K562 (cell line): ENCODE data around the gene IER3IP1. TPM values are rescaled to one million over a fixed set of nuclear protein-coding genes. Genes with fewer than 3 reads are reported as not detected.

Experiments
- ATAC-seq: fragments of 200-7000 bp; cut with Tn5 transposase; 3 replicates; pipeline ENCODE4 v1.9.1; 2020; ENCODE audit warnings: moderate library complexity
- BruUV-seq: library from RNA; stranded (reverse); fragments of 400-500 nt; replicated peaks from 2 replicates; lab custom pipeline; 2021; lab: Mats Ljungman, UMichigan
- CTCF ChIA-PET: fragments of 300-600 bp; formaldehyde crosslinking; extraction: SDS; loops from one replicate; lab custom pipeline; 2021; ENCODE audit warnings: low intra/inter-chr PET ratio; lab: Yijun Ruan, JAX
- POLR2A ChIA-PET: fragments of 300-600, 350-650 bp; sonication (Branson Sonifier 250); formaldehyde crosslinking; extraction: SDS; loops from one replicate; lab custom pipeline; 2021; ENCODE audit warnings: antibody characterized with exemption, inconsistent platforms; lab: Yijun Ruan, JAX
- DNase-seq, 4 experiments: peaks; one replicate each; pipeline versions ENCODE4 v3.0.0 to v3.0.0-alpha.2; 2011 to 2018; ENCODE audit warnings: low spot score in 3 of 4, mixed read lengths in 3 of 4; ENCODE audit errors: extremely low read depth in 1 of 4
- FAIRE-seq: peaks from 2 replicates; lab custom pipeline; 2011; peaks lifted over from hg19 to GRCh38; lab: Jason Lieb, UNC
- H2AFZ ChIP-seq: 2 replicates; pipeline ENCODE4 v1.6.0; 2011; ENCODE audit warnings: low read depth, low read length, control low read depth, inconsistent platforms
- H3K27ac ChIP-seq: fragments of 200-600 bp; 3 replicates; pipeline ENCODE4 v1.8.0; 2011; ENCODE audit warnings: low read depth, mild to moderate bottlenecking, control low read depth, inconsistent platforms, low read length, moderate library complexity, mixed read lengths; ENCODE audit errors: extremely low read depth
- H3K27me3 ChIP-seq, 2 experiments: fragments of 300-600 bp in 1 of 2; 2 replicates in 1 of 2; 3 replicates in 1 of 2; pipeline versions ENCODE4 v1.6.0 to v1.8.0; 2011; ENCODE audit warnings: inconsistent platforms in 2 of 2, low read length in 2 of 2, mild to moderate bottlenecking in 1 of 2, mixed read lengths in 1 of 2, moderate library complexity in 1 of 2; ENCODE audit not compliant: control insufficient read depth in 2 of 2, insufficient read depth in 2 of 2
- H3K36me3 ChIP-seq: fragments of 300-600 bp; 3 replicates; pipeline ENCODE4 v1.8.0; 2011; ENCODE audit warnings: mild to moderate bottlenecking, low read length, inconsistent platforms; ENCODE audit not compliant: control insufficient read depth, insufficient read depth
- H3K4me1 ChIP-seq, 2 experiments: fragments of 200-600 bp in 1 of 2; replicated peaks in 1 of 2; 2 replicates in 1 of 2; 3 replicates in 1 of 2; pipeline versions ENCODE4 v1.5.1 to v1.8.0; 2011; ENCODE audit warnings: inconsistent platforms in 2 of 2, low read length in 2 of 2, mild to moderate bottlenecking in 1 of 2, mixed read lengths in 1 of 2, moderate library complexity in 1 of 2; ENCODE audit not compliant: control insufficient read depth in 2 of 2, insufficient read depth in 2 of 2
- H3K4me2 ChIP-seq: 2 replicates; pipeline ENCODE4 v1.6.1; 2011; ENCODE audit warnings: low read length, control low read depth, inconsistent platforms, mixed read lengths; ENCODE audit not compliant: insufficient read depth
- H3K4me3 ChIP-seq: fragments of 200-600 bp; sonication (generic), shearing (Covaris generic); 2 replicates; pipeline ENCODE4 v1.5.1; 2016; ENCODE audit warnings: control low read depth, inconsistent platforms
- H3K79me2 ChIP-seq: fragments of 200-600 bp; 3 replicates; pipeline ENCODE4 v1.8.0; 2011; ENCODE audit warnings: low read length, inconsistent platforms; ENCODE audit not compliant: control insufficient read depth, insufficient read depth
- H3K9ac ChIP-seq, 2 experiments: 2 replicates each; pipeline versions ENCODE4 v1.6.0 to v1.6.1; 2011; ENCODE audit warnings: low read depth in 2 of 2, low read length in 2 of 2, control low read depth in 1 of 2, inconsistent platforms in 1 of 2, mild to moderate bottlenecking in 1 of 2, mixed read lengths in 1 of 2; ENCODE audit not compliant: insufficient read depth in 1 of 2
- H3K9me1 ChIP-seq: one replicate; pipeline ENCODE4 v1.6.0; 2011; ENCODE audit warnings: inconsistent platforms, mild to moderate bottlenecking, low read length, moderate library complexity; ENCODE audit not compliant: control insufficient read depth, insufficient read depth
- H3K9me3 ChIP-seq: replicated peaks from 2 replicates; pipeline ENCODE4 v1.5.1; 2011; ENCODE audit warnings: low read depth, low read length, inconsistent platforms; ENCODE audit not compliant: control insufficient read depth, insufficient read depth
- H4K20me1 ChIP-seq: replicated peaks from 2 replicates; pipeline ENCODE4 v1.6.1; 2011; ENCODE audit warnings: low read length, inconsistent platforms, mixed read lengths; ENCODE audit not compliant: control insufficient read depth, insufficient read depth
- PBX2 ChIP-seq, 2 experiments: IDR thresholded peaks in 1 of 2; conservative IDR thresholded peaks in 1 of 2; 2 replicates each; pipeline ENCODE4 v1.6.1; 2016; ENCODE audit warnings: low read depth in 2 of 2, mild to moderate bottlenecking in 1 of 2, missing compliant biosample characterization in 1 of 2, missing genetic modification characterization in 1 of 2, moderate library complexity in 1 of 2
- POLR2AphosphoS2 ChIP-seq: IDR thresholded peaks from 2 replicates; pipeline ENCODE4 v1.6.1; 2012; ENCODE audit warnings: low read length, improper control_type of control experiment
- WGBS: fragments of 100-300 bp; shearing (Covaris generic); methylation state at CpG from one replicate; pipeline ENCODE4 v1.1.6; 2016; ENCODE audit warnings: low coverage, mixed read lengths; ENCODE audit not compliant: insufficient coverage; ENCODE audit errors: missing lambda C conversion rate; 5-methylcytosine and 5-hydroxymethylcytosine counted together
- in situ Hi-C: fragments of 300-500 bp; cut with MboI; formaldehyde crosslinking; loops from 4 replicates; pipeline ENCODE4 v1.15.0; 2018; ENCODE audit warnings: inconsistent platforms, mixed read lengths
- intact Hi-C: fragments of 100-400 bp; cut with micrococcal nuclease; formaldehyde crosslinking; loops from 2 replicates; pipeline ENCODE4 v1.14.2; 2022
- polyA plus RNA-seq, 8 experiments: library from polyadenylated mRNA; depleted of rRNA in 4 of 8; stranded (reverse) in 5 of 8; unstranded in 3 of 8; fragments of >200 nt; fragmentation: Nextera tagmentation in 2 of 8; fragmentation: Illumina TruSeq in 1 of 8; extraction: Ambion mirVana in 2 of 8; extraction: Trizol in 1 of 8; gene quantifications; 2 replicates each; pipeline versions ENCODE4 v1.2.1 to v1.2.3, GENCODE V29; 2011 to 2014; ENCODE audit warnings: inconsistent platforms in 1 of 8, missing spikeins in 1 of 8
- total RNA-seq, 7 experiments: library from RNA; depleted of rRNA in 6 of 7; stranded (reverse); fragments of >200 nt in 6 of 7; fragmentation: Illumina TruSeq in 2 of 7; extraction: Trizol in 2 of 7; gene quantifications; 2 replicates each; pipeline versions ENCODE4 v1.2.1 to v1.2.3, GENCODE V29; 2011 to 2021; ENCODE audit warnings: low replicate concordance in 1 of 7

Gene IER3IP1
- total and polyA plus RNA-seq, 9 of the 15 experiments (the other 6 are each of a cell fraction or from before 2014, with no cell fraction given), result 9.0 to 38.2 (median 19.9) TPM

DNA sequence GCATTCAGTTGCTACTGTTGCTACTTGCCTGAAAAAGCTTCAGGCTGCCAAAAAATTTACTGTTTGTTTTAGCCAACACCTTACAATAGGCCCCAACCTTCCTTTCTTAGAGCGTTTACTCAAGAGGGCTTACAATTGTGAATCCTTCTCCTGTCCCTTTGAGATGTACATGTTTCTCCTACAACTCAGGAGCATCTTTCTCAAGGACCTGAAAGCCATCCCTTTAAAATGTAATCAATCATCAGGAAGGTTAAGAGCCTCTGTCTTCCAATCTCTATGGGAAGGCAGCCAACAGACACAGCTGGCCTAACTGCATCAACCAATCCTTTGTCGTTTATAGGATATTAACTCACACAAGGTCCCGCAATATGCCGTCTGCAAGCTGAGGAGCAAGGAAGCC lies 3.4 kb upstream of the IER3IP1 start:
- FAIRE-seq (peak; percentile 6), DNase-seq (no peak), ATAC-seq (no peak)
- H3K4me3 ChIP-seq, result no peak overlapping the region
- H3K9ac ChIP-seq, result no peak overlapping the region
- H3K79me2 ChIP-seq, result peaks cover 16% of the 10 kb centered on the region
- no peaks in the 10 kb centered on the region for H3K27me3 ChIP-seq
- intact Hi-C loops, result no loop called here
- no peaks in the 10 kb centered on the region for H4K20me1 ChIP-seq
- POLR2A ChIA-PET, result no interaction called here
- H2AFZ ChIP-seq, result no peak overlapping the region
- peaks cover 0 to 11% of the 10 kb centered on the region in 2 experiments; a peak in 4 of 5 replicates for H3K4me1 ChIP-seq
- H3K9me1 ChIP-seq, result no peaks in the 10 kb centered on the region
- in situ Hi-C loops, result no loop called here
- H3K4me2 ChIP-seq, result no peak overlapping the region
- no TSS peak for BruUV-seq
- CTCF ChIA-PET, result no interaction called here
- TF ChIP-seq PBX2 (CRISPR knock-in tag; IDR thresholded peaks at IDR 0.05; ENCODE audit: low read depth) (no peak), PBX2 (tag; conservative IDR thresholded peaks at IDR 0.05; ENCODE audit: low read depth) (peak; percentile 20; the same call in 1 of the 2 replicates), POLR2AphosphoS2 (no peak)
- 40% methylated on average over 4 of the region's 4 CpGs for WGBS
- H3K27ac ChIP-seq, result no peak overlapping the region
- no peaks in the 10 kb centered on the region for H3K36me3 ChIP-seq
- peaks cover 4% of the 10 kb centered on the region; the same call in 1 of the 2 replicates for H3K9me3 ChIP-seq
